HEK293 (cell line): ENCODE data around the gene PACSIN2.

Source experiments
- CTCF ChIP-seq: fragments of 450-650 bp; formaldehyde crosslinking; IDR thresholded peaks from 2 replicates; pipeline ENCODE4 v1.5.1; 2016; ENCODE audit warnings: missing biosample characterization, missing genetic modification characterization
- ZBTB20 ChIP-seq: fragments of 450-650 bp; formaldehyde crosslinking; IDR thresholded peaks from 2 replicates; pipeline ENCODE4 v1.5.1; 2016; ENCODE audit warnings: missing biosample characterization, missing genetic modification characterization
- ZNF416 ChIP-seq: fragments of 450-650 bp; formaldehyde crosslinking; IDR thresholded peaks from 2 replicates; pipeline ENCODE4 v1.5.1; 2016; ENCODE audit warnings: missing biosample characterization, missing genetic modification characterization
- ZNF521 ChIP-seq: fragments of 450-650 bp; formaldehyde crosslinking; IDR thresholded peaks from 2 replicates; pipeline ENCODE4 v1.5.1; 2017; ENCODE audit warnings: missing biosample characterization, mild to moderate bottlenecking, missing genetic modification characterization
- ZNF530 ChIP-seq: fragments of 450-650 bp; formaldehyde crosslinking; IDR thresholded peaks from 2 replicates; pipeline ENCODE4 v1.5.1; 2016; ENCODE audit warnings: low read depth, missing biosample characterization, missing genetic modification characterization
- ZNF558 ChIP-seq: fragments of 450-650 bp; formaldehyde crosslinking; IDR thresholded peaks from 2 replicates; pipeline ENCODE4 v1.5.1; 2016; ENCODE audit warnings: missing biosample characterization, missing genetic modification characterization
- ZNF747 ChIP-seq: fragments of 450-650 bp; formaldehyde crosslinking; IDR thresholded peaks from 2 replicates; pipeline ENCODE4 v1.5.1; 2016; ENCODE audit warnings: missing biosample characterization, missing genetic modification characterization
- TF ChIP-seq, protein P1 (sequence below): fragments of 450-650 bp; formaldehyde crosslinking; IDR thresholded peaks from 2 replicates; pipeline ENCODE4 v1.5.1; 2016; ENCODE audit warnings: missing biosample characterization, missing genetic modification characterization, borderline replicate concordance

DNA sequence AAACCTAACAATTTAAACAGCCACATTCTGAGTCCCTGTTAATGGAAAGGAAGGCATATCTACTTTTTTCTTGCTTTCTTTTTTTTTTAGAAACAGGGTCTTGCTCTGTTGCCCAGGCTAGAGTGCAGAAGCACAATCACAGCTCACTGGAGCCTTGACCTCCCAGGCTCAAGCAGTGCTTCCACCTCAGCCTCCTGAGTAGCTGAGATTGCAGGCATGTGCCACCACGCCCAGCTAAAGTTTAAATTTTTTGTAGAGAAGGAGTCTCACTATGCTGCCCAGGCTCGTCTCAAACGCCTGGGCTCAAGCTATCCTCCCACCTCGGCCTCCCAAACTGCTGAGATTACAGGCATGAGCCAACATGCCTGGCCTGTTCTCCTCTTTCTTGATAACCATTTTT is 183.2 kb downstream of the PACSIN2 start:
- TF ChIP-seq CTCF (tag by site-specific recombination) (no peak), ZBTB20 (no peak), ZNF416 (tag by site-specific recombination) (no peak), ZNF521 (no peak), ZNF558 (tag by site-specific recombination) (no peak), ZNF747 (tag by site-specific recombination) (no peak), ZNF530 (tag by site-specific recombination) (no peak)
- TF ChIP-seq, protein P1, sequence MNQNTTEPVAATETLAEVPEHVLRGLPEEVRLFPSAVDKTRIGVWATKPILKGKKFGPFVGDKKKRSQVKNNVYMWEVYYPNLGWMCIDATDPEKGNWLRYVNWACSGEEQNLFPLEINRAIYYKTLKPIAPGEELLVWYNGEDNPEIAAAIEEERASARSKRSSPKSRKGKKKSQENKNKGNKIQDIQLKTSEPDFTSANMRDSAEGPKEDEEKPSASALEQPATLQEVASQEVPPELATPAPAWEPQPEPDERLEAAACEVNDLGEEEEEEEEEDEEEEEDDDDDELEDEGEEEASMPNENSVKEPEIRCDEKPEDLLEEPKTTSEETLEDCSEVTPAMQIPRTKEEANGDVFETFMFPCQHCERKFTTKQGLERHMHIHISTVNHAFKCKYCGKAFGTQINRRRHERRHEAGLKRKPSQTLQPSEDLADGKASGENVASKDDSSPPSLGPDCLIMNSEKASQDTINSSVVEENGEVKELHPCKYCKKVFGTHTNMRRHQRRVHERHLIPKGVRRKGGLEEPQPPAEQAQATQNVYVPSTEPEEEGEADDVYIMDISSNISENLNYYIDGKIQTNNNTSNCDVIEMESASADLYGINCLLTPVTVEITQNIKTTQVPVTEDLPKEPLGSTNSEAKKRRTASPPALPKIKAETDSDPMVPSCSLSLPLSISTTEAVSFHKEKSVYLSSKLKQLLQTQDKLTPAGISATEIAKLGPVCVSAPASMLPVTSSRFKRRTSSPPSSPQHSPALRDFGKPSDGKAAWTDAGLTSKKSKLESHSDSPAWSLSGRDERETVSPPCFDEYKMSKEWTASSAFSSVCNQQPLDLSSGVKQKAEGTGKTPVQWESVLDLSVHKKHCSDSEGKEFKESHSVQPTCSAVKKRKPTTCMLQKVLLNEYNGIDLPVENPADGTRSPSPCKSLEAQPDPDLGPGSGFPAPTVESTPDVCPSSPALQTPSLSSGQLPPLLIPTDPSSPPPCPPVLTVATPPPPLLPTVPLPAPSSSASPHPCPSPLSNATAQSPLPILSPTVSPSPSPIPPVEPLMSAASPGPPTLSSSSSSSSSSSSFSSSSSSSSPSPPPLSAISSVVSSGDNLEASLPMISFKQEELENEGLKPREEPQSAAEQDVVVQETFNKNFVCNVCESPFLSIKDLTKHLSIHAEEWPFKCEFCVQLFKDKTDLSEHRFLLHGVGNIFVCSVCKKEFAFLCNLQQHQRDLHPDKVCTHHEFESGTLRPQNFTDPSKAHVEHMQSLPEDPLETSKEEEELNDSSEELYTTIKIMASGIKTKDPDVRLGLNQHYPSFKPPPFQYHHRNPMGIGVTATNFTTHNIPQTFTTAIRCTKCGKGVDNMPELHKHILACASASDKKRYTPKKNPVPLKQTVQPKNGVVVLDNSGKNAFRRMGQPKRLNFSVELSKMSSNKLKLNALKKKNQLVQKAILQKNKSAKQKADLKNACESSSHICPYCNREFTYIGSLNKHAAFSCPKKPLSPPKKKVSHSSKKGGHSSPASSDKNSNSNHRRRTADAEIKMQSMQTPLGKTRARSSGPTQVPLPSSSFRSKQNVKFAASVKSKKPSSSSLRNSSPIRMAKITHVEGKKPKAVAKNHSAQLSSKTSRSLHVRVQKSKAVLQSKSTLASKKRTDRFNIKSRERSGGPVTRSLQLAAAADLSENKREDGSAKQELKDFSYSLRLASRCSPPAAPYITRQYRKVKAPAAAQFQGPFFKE (tag by site-specific recombination) = no peak
